ENCODE measurements around the gene PSD2.

GRCh38 chr5:139842321-139842720, 46.7 kb downstream of the PSD2 start:
- TF ChIP-seq POLR2A (IDR thresholded peaks at IDR 0.05; ENCODE audit: low read length) (no peak), GATA1 (IDR thresholded peaks at IDR 0.05; ENCODE audit: low read depth, low read length) (no peak)

All from erythroblast (primary cell).